ENCODE results near the gene BLM.

BLM gene

GRCh38 chr15:90807074-90807785 lies 90.1 kb downstream of the BLM start:
- H3K9ac ChIP-seq (ENCODE audit: low read depth, low read length) = no peak overlapping the region
- H3K36me3 ChIP-seq (ENCODE audit: insufficient read depth, low read length) = peaks cover 11% of the 10 kb centered on the region; the same call in 1 of the 2 replicates
- H3K4me1 ChIP-seq (ENCODE audit: insufficient read depth, low read length) = no peaks in the 10 kb centered on the region
- H3K9me3 ChIP-seq (ENCODE audit: control insufficient read depth, insufficient read depth, low read length) = no peaks in the 10 kb centered on the region

DNA sequence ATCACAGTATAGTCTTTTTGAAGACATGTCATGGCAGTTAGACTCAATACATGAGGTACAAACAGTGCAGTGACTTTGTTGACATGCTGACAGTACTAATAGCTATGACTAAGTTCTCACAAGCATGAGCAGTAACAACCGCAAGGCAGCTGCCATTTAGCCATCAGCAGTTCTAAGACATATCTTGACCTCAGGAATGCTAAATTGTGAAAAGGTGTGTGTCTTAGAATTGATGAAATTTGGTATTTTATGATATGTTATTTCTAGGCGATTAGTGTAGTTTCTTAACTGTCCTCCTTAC lies 90.6 kb downstream of the BLM start:
- Histone ChIP-seq H3K9ac (ENCODE audit: low read depth, low read length) (no peak overlapping the region), H3K9me3 (ENCODE audit: control insufficient read depth, insufficient read depth, low read length) (no peaks in the 10 kb centered on the region), H3K4me1 (ENCODE audit: insufficient read depth, low read length) (no peaks in the 10 kb centered on the region), H3K36me3 (ENCODE audit: insufficient read depth, low read length) (peaks cover 11% of the 10 kb centered on the region; the same call in 1 of the 2 replicates)

DNA sequence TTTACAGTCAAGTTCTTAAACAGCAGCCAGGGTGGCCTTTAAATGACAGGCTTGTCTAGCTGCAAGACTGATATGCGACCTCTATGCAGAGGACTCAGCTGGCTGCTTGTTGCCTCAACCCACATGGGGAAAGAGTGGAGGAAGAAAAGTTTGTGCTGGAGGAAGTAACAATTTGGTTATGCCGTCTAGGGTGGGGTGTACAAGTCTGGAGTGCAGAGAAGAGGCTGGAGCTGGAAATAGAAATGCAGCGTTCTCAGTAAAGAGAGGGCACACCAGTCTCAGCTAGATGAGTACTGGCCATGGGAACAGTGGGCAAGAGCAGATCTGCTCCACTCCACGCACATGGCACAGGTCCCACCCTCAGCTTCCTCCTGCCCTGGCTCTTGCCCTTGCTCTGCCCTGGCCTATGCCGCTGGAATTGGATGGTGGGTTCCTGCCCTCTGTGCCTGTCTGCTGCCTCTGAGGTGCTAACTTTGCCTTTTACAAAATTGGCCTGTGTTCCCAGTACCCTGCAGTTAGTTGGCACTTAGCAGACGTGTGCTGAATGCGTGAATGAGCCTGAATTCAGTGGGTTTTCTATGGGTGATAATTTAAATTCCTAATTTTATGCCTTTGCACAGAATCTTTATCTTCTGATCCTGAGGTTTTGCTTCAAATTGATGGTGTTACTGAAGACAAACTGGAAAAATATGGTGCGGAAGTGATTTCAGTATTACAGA lies 91.5 kb downstream of the BLM start:
- peaks cover 11% of the 10 kb centered on the region; the same call in 1 of the 2 replicates for H3K36me3 ChIP-seq (ENCODE audit: insufficient read depth, low read length)
- H3K9me3 ChIP-seq (ENCODE audit: control insufficient read depth, insufficient read depth, low read length) = no peaks in the 10 kb centered on the region
- H3K4me1 ChIP-seq (ENCODE audit: insufficient read depth, low read length) = 0 out of 2 replicates have a peak, but pooled peaks cover 3% of the 10 kb centered on the region
- H3K9ac ChIP-seq (ENCODE audit: low read depth, low read length) = no peak overlapping the region

- Histone ChIP-seq H3K4me1 (ENCODE audit: insufficient read depth, low read length) (0 out of 2 replicates have a peak, but pooled peaks cover 6% of the 10 kb centered on the region), H3K9ac (ENCODE audit: low read depth, low read length) (no peak overlapping the region), H3K9me3 (ENCODE audit: control insufficient read depth, insufficient read depth, low read length) (no peaks in the 10 kb centered on the region), H3K36me3 (ENCODE audit: insufficient read depth, low read length) (peaks cover 11% of the 10 kb centered on the region; the same call in 1 of the 2 replicates)
Measured at GRCh38 chr15:90809536-90809935, 92.4 kb downstream of the BLM start.

DNA sequence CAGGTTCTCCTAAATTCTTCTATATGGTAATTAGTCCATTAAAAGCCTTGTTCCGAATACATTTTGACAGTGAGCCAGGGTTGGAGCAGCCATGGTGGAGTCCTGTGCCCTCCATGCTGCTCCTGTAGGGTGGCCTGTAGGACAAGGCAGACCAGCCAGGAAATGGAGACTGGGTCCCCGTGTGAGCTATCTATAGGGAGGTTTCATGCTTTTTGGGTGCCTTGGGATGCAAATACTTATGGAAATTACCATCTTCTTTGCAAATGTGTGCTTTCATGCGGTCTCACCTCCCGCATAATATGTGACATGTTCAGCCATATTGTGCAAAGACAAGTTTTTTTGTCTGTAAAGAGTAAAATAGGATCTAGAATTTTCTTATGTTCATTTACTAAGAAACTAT lies 93.2 kb downstream of the BLM start:
- peaks cover 11% of the 10 kb centered on the region; the same call in 1 of the 2 replicates for H3K36me3 ChIP-seq (ENCODE audit: insufficient read depth, low read length)
- H3K9ac ChIP-seq (ENCODE audit: low read depth, low read length) = no peak overlapping the region
- 0 out of 2 replicates have a peak, but pooled peaks cover 6% of the 10 kb centered on the region for H3K4me1 ChIP-seq (ENCODE audit: insufficient read depth, low read length)
- no peaks in the 10 kb centered on the region for H3K9me3 ChIP-seq (ENCODE audit: control insufficient read depth, insufficient read depth, low read length)

GRCh38 chr15:90812171-90812957 lies 95.2 kb downstream of the BLM start:
- Histone ChIP-seq H3K36me3 (ENCODE audit: insufficient read depth, low read length) (peaks cover 11% of the 10 kb centered on the region; the same call in 1 of the 2 replicates), H3K9me3 (ENCODE audit: control insufficient read depth, insufficient read depth, low read length) (no peaks in the 10 kb centered on the region), H3K4me1 (ENCODE audit: insufficient read depth, low read length) (peaks cover 9% of the 10 kb centered on the region; the same call in 1 of the 2 replicates), H3K9ac (ENCODE audit: low read depth, low read length) (no peak overlapping the region)

- peaks cover 11% of the 10 kb centered on the region; the same call in 1 of the 2 replicates for H3K36me3 ChIP-seq (ENCODE audit: insufficient read depth, low read length)
- no peak overlapping the region for H3K9ac ChIP-seq (ENCODE audit: low read depth, low read length)
Measured at GRCh38 chr15:90812958-90813265, 95.8 kb downstream of the BLM start.

GRCh38 chr15:90813796-90814190 lies 96.6 kb downstream of the BLM start:
- Histone ChIP-seq H3K9me3 (ENCODE audit: control insufficient read depth, insufficient read depth, low read length) (no peaks in the 10 kb centered on the region), H3K4me1 (ENCODE audit: insufficient read depth, low read length) (peaks cover 19% of the 10 kb centered on the region; the same call in 1 of the 2 replicates), H3K9ac (ENCODE audit: low read depth, low read length) (no peak overlapping the region; the same call in 1 of the 2 replicates), H3K36me3 (ENCODE audit: insufficient read depth, low read length) (peaks cover 9% of the 10 kb centered on the region; the same call in 1 of the 2 replicates)

More at GRCh38 chr15:90812958-90813265, 95.8 kb downstream of the BLM start:
- peaks cover 14% of the 10 kb centered on the region; the same call in 1 of the 2 replicates for H3K4me1 ChIP-seq (ENCODE audit: insufficient read depth, low read length)
- H3K9me3 ChIP-seq (ENCODE audit: control insufficient read depth, insufficient read depth, low read length) = no peaks in the 10 kb centered on the region

DNA sequence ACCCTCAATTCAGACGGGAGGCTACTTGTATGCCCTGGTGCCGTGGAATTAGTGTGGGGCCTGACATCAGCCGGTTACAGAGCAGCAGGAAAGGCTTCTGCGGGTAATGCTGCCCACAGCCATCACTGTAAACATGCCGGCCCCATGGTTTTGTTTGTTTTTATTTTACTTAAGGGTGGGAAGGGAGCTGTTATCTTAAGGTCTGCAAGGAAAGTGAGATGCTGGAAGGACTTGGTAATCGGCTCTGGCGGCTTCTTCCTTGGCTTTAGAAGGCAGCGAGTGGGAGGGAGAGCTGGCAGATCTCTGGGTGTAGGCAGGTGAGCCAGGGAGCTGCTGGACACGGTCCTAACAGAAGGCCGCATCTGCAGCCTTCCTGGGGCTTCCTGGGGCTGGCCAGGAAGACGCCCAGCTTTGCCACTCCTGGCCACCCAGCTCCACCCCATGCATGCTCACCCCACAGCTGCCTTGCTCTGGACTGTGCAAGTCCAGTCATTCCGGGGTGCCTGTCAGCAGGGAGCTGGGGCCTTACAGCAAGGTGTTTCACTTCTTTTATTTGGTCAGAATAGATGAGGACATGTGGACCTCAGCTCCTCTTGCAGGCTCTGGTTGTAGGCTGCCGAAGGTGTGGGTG lies 97.2 kb downstream of the BLM start:
- Histone ChIP-seq H3K9me3 (ENCODE audit: control insufficient read depth, insufficient read depth, low read length) (no peaks in the 10 kb centered on the region), H3K9ac (ENCODE audit: low read depth, low read length) (no peak overlapping the region), H3K36me3 (ENCODE audit: insufficient read depth, low read length) (0 out of 2 replicates have a peak, but pooled peaks cover 5% of the 10 kb centered on the region), H3K4me1 (ENCODE audit: insufficient read depth, low read length) (peaks cover 19% of the 10 kb centered on the region; the same call in 1 of the 2 replicates)

DNA sequence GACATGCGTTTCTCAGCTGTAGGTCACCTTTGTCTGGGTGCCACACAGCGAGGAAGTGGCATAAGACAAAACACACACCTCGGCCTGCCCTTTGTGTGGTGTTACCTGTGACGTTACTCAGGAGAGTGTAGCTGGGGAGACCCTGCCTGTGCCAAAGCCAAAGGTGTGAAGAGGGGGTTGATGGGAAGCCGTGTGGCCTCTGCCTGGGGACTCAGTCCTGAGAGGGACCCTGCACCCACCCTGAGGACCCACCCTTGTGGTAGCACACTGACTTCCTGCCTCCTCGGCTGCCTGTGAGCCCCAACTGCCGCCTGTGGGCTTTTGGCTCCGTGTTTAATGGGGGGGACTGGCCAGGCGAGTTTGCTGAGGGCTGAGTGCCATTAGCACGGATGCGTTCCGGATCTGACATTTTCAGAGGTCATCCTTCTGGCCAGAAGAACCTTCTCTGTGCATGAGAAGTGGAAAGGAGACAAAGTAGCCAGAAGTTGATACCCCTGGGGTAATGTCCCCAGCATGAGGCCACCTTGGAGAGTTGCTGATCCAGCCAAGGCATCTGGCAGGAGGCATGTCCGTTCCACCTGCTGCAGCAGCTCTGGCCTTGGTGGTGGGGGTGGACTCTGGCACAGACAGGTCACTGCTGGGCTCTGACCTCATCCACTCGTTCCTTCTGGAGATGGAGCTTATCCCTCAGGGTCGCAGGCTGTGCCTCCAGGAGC lies 99.4 kb downstream of the BLM start:
- Histone ChIP-seq H3K9ac (ENCODE audit: low read depth, low read length) (no peak overlapping the region), H3K9me3 (ENCODE audit: control insufficient read depth, insufficient read depth, low read length) (no peaks in the 10 kb centered on the region), H3K36me3 (ENCODE audit: insufficient read depth, low read length) (no peaks in the 10 kb centered on the region), H3K4me1 (ENCODE audit: insufficient read depth, low read length) (peaks cover 19% of the 10 kb centered on the region; the same call in 1 of the 2 replicates)

DNA sequence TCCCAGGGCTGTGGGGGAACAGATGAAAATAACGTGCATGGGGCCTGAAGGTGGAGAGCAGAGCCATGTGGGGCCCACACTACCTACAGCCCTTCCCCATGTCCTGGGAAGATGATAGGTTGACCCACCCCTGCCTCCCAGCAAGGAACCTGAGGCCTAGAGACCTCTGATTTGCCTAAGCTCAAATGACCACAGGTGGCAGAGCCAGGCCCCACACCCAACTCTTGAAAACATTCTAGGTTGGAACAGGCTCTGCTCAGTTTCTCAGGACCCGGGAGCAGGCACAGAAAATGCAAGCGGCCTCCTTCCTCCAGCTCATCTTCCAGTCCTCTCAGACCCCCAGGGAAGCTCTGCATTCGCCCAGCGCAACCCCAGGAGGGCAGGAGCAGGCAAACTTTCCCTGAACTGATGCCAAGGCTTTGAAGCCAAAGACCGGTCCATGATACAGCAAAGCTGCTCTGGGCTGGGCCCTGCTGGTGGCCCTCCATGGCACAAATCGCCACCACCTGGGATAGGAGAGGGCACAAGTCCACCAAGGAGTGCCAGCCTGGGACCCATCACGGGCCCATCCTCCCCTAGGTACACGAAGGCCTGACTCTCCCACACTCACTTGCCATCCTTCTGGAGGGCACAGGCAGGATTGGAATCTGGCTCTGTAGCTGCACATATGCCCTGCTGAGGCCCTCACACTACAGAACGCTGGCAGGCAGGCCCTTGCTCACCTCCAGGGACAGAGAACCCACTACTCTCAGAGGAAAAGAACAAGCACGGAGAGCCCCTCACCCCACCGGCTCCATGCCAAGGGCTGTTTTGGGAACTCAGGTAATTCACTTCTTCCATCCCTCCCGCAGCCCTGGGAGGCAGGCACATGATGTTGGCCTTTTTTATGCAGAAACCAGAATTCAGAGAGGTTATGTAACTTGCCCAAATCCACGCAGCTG lies 100.2 kb downstream of the BLM start:
- Histone ChIP-seq H3K9ac (ENCODE audit: low read depth, low read length) (no peak overlapping the region), H3K36me3 (ENCODE audit: insufficient read depth, low read length) (no peaks in the 10 kb centered on the region), H3K4me1 (ENCODE audit: insufficient read depth, low read length) (peaks cover 19% of the 10 kb centered on the region; the same call in 1 of the 2 replicates), H3K9me3 (ENCODE audit: control insufficient read depth, insufficient read depth, low read length) (no peaks in the 10 kb centered on the region)

DNA sequence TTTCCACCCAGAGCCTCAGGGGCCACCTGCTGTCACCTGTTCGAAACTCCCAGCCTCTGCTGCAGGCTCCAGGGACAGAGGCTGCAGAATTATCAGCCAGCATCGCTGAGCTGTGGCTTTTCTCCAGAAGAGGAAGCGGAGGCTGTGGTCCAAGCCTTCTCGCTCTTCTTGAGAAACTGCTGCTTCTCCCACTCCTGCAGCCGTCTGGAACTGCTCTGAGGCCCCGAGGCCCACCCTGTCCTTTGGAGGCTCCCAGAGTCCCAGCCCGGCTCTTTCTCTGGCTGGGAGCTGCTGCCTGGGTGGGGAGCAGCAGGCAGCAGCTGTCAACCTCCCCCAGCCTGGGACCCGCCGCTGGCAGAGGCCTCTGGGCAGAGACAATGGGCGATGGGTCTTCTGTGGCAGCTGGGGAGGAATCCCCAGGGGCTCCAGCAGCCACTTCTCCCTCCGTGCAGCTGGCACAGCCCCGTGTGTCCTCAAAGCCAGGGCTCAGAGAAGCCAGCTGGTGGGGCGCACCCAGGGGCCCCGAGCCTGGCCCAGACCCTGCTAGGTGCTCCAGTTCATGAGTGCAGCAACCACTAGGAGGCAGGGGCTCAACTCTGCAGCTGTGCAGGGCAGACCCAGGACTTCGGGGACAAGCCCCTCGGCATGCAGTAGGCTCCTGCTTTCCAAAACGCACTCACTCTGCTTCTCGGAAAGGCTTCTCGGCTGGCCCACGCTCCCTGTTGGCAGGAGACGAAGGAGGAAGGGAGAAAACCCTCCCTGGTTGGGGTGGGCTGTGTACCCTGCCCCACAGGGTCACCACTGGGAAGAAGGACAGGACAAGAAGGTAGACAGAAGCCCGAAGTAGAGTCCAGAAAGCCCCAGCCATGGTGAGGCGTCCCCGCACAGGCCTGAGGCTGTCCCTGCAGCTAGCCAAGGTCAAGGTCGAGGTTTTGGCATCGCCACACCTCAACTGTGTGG lies 101.4 kb downstream of the BLM start:
- H3K4me1 ChIP-seq (ENCODE audit: insufficient read depth, low read length) = peaks cover 17% of the 10 kb centered on the region; the same call in 1 of the 2 replicates
- no peak overlapping the region for H3K9ac ChIP-seq (ENCODE audit: low read depth, low read length)
- H3K36me3 ChIP-seq (ENCODE audit: insufficient read depth, low read length) = no peaks in the 10 kb centered on the region
- H3K9me3 ChIP-seq (ENCODE audit: control insufficient read depth, insufficient read depth, low read length) = no peaks in the 10 kb centered on the region

All from ES-I3 (cell line).